Measurements from ENCODE around the gene TRAPPC3L.
A peak's percentile ranks its signal among the peaks of the same experiment; 100 is the strongest.

Gene TRAPPC3L

DNA sequence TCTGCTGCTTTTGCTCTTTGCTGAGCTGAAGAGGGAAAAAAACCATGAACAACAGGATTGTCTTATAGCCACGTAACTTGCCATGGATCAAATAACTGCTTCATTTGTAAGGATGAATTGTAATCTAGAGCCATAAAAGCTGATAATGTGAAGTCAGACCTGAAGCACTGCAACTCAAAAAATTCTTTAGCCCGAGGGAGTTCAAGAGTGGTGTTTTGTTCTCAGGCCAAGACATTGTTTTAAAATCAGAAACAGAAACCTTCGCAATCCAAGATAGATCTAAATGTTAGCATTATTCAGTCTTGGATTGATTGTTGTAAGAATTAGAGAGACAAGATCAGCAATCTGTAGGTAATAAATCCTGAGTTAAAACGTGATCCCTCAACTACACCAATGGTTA, at the start of gene TRAPPC3L:
TRAPPC3L (minus strand) TSS at position 34 of the 400 bp plus-strand sequence. CDS start 170 bp downstream, outside the sequence.
- H3K9ac ChIP-seq (ENCODE audit: low read length), result no peak within 1 kb of the TSS

DNA sequence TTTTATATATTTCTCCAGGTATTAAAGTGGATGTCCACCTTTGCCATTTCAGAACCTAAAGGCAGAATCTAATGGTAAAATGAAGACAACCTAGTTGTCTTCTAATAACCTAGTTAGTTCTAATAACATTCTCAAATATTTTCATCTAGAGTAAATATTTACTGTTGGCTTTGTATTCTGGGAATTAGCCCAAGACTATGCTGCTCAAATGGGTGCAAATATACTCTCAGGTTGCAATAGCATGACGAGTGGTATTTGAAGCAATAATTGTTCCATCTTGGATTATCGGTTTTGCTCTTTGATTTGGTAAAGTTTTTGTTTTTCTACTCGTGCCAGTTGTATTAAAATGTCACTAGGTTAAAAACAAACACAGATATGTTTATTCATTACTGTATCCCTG, 49.8 kb upstream of the TRAPPC3L start:
- Histone ChIP-seq H3K27me3 (ENCODE audit: control insufficient read depth, insufficient read depth, low read length) (no peaks in the 10 kb centered on the region), H3K27ac (ENCODE audit: low read depth, low read length) (no peak overlapping the region), H3K9ac (ENCODE audit: low read length) (no peak overlapping the region), H3K4me1 (ENCODE audit: control insufficient read depth, insufficient read depth, low read length) (no peaks in the 10 kb centered on the region), H3K9me3 (ENCODE audit: control insufficient read depth, insufficient read depth, low read depth, low read length) (no peaks in the 10 kb centered on the region), H3K36me3 (ENCODE audit: control insufficient read depth, insufficient read depth, low read length) (peaks cover 39% of the 10 kb centered on the region), H3K4me3 (ENCODE audit: low read depth, low read length) (no peak overlapping the region)

More for the DNA sequence above, at the start of gene TRAPPC3L:
- Histone ChIP-seq H3K36me3 (ENCODE audit: control insufficient read depth, insufficient read depth, low read length) (no peaks in the 10 kb centered on the region), H3K4me3 (ENCODE audit: low read depth, low read length) (no peak within 1 kb of the TSS), H3K9me3 (ENCODE audit: control insufficient read depth, insufficient read depth, low read depth, low read length) (no peaks in the 10 kb centered on the region), H3K27me3 (ENCODE audit: control insufficient read depth, insufficient read depth, low read length) (no peaks in the 10 kb centered on the region), H3K27ac (ENCODE audit: low read depth, low read length) (no peak within 1 kb of the TSS), H3K4me1 (ENCODE audit: control insufficient read depth, insufficient read depth, low read length) (no peaks in the 10 kb centered on the region)

DNA sequence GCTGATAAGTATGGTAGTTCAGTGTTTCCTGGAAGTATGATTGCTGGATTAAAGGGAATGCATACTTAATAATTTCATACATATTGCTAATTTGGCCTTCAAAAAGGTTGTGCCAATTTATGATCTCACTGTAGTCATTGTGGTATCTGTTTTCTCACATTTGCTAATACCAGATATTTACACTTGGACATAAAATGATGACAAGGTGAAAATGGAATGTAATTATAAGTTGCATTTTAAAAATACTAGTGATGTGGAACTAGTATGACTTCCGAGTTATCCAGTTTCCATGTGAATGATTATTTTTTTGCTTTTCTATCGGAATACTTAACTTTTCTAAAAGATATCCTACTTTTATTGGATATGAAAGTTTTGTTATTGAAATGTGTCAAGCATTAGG, 41.3 kb upstream of the TRAPPC3L start:
- Histone ChIP-seq H3K4me1 (ENCODE audit: control insufficient read depth, insufficient read depth, low read length) (no peaks in the 10 kb centered on the region), H3K27ac (ENCODE audit: low read depth, low read length) (no peak overlapping the region), H3K4me3 (ENCODE audit: low read depth, low read length) (no peak overlapping the region), H3K36me3 (ENCODE audit: control insufficient read depth, insufficient read depth, low read length) (peaks cover 58% of the 10 kb centered on the region), H3K9ac (ENCODE audit: low read length) (no peak overlapping the region), H3K27me3 (ENCODE audit: control insufficient read depth, insufficient read depth, low read length) (no peaks in the 10 kb centered on the region), H3K9me3 (ENCODE audit: control insufficient read depth, insufficient read depth, low read depth, low read length) (no peaks in the 10 kb centered on the region)

GRCh38 chr6:116586276-116586675, 40.8 kb upstream of the TRAPPC3L start:
- Histone ChIP-seq H3K36me3 (ENCODE audit: control insufficient read depth, insufficient read depth, low read length) (peaks cover 58% of the 10 kb centered on the region), H3K4me1 (ENCODE audit: control insufficient read depth, insufficient read depth, low read length) (no peaks in the 10 kb centered on the region), H3K27me3 (ENCODE audit: control insufficient read depth, insufficient read depth, low read length) (no peaks in the 10 kb centered on the region), H3K9me3 (ENCODE audit: control insufficient read depth, insufficient read depth, low read depth, low read length) (no peaks in the 10 kb centered on the region), H3K4me3 (ENCODE audit: low read depth, low read length) (no peak overlapping the region), H3K27ac (ENCODE audit: low read depth, low read length) (no peak overlapping the region), H3K9ac (ENCODE audit: low read length) (no peak overlapping the region)

DNA sequence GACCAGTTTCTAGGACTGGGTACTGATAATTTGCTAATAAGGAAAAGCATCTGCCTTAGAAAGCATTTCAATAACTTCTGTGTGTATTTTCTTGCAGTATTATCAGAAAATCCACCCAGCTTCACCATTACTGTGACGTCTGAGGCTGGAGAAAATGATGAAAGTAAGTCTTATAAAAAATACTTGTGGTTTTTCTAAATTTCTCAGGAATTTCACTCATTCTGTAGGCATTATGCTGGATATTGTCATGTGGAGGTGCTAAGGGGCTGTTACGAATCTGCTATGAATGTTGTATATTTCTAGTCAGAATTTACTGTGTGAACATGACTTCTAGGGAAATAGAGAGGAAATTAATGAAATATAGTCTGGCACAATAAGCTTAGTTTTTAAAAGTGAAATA, 34.7 kb upstream of the TRAPPC3L start:
- no peaks in the 10 kb centered on the region for H3K27me3 ChIP-seq (ENCODE audit: control insufficient read depth, insufficient read depth, low read length)
- no peak overlapping the region for H3K9ac ChIP-seq (ENCODE audit: low read length)
- H3K9me3 ChIP-seq (ENCODE audit: control insufficient read depth, insufficient read depth, low read depth, low read length), result no peaks in the 10 kb centered on the region
- H3K27ac ChIP-seq (ENCODE audit: low read depth, low read length), result no peak overlapping the region
- H3K4me1 ChIP-seq (ENCODE audit: control insufficient read depth, insufficient read depth, low read length), result no peaks in the 10 kb centered on the region
- H3K36me3 ChIP-seq (ENCODE audit: control insufficient read depth, insufficient read depth, low read length), result peaks cover 34% of the 10 kb centered on the region
- H3K4me3 ChIP-seq (ENCODE audit: low read depth, low read length), result no peak overlapping the region

- H3K4me1 ChIP-seq (ENCODE audit: control insufficient read depth, insufficient read depth, low read length), result no peaks in the 10 kb centered on the region
- no peak overlapping the region for H3K27ac ChIP-seq (ENCODE audit: low read depth, low read length)
- no peaks in the 10 kb centered on the region for H3K9me3 ChIP-seq (ENCODE audit: control insufficient read depth, insufficient read depth, low read depth, low read length)
- H3K36me3 ChIP-seq (ENCODE audit: control insufficient read depth, insufficient read depth, low read length), result peaks cover 23% of the 10 kb centered on the region
- H3K4me3 ChIP-seq (ENCODE audit: low read depth, low read length), result no peak overlapping the region
- no peaks in the 10 kb centered on the region for H3K27me3 ChIP-seq (ENCODE audit: control insufficient read depth, insufficient read depth, low read length)
- no peak overlapping the region for H3K9ac ChIP-seq (ENCODE audit: low read length)
Observed at GRCh38 chr6:116579143-116579542, 33.7 kb upstream of the TRAPPC3L start.

DNA sequence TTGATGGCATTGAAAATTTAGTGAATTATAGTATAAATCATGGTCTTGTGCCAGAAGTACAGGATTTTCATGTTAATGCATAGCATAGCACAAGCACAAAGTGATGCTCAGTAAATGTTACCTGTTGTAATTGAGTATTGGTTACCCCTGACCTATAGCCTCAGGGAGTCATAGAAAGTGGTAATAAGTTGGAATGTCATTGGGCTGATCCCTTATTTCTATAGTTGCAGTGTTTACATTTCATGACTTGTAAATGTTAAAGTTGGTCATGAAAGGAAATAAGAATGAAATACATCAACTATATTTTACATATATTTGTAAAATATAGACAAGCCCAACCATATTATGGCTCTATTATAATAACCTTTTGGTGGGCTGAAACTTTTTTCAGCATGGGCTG, 32.9 kb upstream of the TRAPPC3L start:
- Histone ChIP-seq H3K27ac (ENCODE audit: low read depth, low read length) (no peak overlapping the region), H3K36me3 (ENCODE audit: control insufficient read depth, insufficient read depth, low read length) (peaks cover 20% of the 10 kb centered on the region), H3K4me1 (ENCODE audit: control insufficient read depth, insufficient read depth, low read length) (no peaks in the 10 kb centered on the region), H3K4me3 (ENCODE audit: low read depth, low read length) (no peak overlapping the region), H3K9ac (ENCODE audit: low read length) (no peak overlapping the region), H3K27me3 (ENCODE audit: control insufficient read depth, insufficient read depth, low read length) (no peaks in the 10 kb centered on the region), H3K9me3 (ENCODE audit: control insufficient read depth, insufficient read depth, low read depth, low read length) (no peaks in the 10 kb centered on the region)

DNA sequence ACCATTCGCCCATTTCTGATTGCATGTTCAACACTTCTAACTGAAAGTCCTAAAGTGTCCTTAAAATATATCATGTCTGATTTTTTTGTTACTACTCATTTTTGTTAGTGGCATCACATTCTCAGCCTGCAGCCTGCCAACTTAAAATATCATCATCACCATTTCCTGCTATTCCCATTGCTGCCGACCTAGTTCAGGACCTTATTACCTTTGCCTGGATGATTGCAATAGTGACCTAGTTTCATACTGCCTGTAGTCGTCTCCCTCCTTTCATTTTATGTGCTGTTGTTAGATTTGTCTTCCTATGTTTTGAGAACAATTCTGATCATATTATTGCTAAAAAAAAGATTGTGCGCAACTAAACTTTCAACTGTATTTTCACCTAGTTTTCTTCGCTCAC, 32.0 kb upstream of the TRAPPC3L start:
- Histone ChIP-seq H3K36me3 (ENCODE audit: control insufficient read depth, insufficient read depth, low read length) (peaks cover 14% of the 10 kb centered on the region), H3K27ac (ENCODE audit: low read depth, low read length) (no peak overlapping the region), H3K9ac (ENCODE audit: low read length) (no peak overlapping the region), H3K9me3 (ENCODE audit: control insufficient read depth, insufficient read depth, low read depth, low read length) (no peaks in the 10 kb centered on the region), H3K4me1 (ENCODE audit: control insufficient read depth, insufficient read depth, low read length) (0 out of 2 replicates have a peak, but pooled peaks cover 3% of the 10 kb centered on the region), H3K4me3 (ENCODE audit: low read depth, low read length) (no peak overlapping the region), H3K27me3 (ENCODE audit: control insufficient read depth, insufficient read depth, low read length) (no peaks in the 10 kb centered on the region)

DNA sequence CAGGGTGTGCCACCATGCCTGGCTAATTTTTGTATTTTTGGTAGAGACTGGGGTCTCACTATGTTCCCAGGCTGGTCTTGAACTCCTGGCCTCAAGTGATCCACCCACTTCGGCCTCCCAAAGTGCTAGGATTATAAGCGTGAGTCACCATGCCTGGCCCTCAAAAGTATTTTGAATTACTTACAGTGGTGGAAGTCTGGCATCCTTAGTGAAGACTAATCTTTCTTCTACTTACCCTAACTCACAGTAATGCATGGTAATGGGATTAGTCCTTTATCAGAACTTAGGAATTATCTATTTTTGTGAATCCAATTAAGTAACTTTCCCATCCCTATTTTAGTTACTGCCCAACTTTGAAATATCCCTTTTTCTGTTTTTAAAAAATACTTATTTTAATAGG, 29.7 kb upstream of the TRAPPC3L start:
- H3K4me1 ChIP-seq (ENCODE audit: control insufficient read depth, insufficient read depth, low read length), result 0 out of 2 replicates have a peak, but pooled peaks cover 3% of the 10 kb centered on the region
- H3K27ac ChIP-seq (ENCODE audit: low read depth, low read length), result no peak overlapping the region
- H3K9ac ChIP-seq (ENCODE audit: low read length), result no peak overlapping the region
- H3K36me3 ChIP-seq (ENCODE audit: control insufficient read depth, insufficient read depth, low read length), result peaks cover 8% of the 10 kb centered on the region
- no peaks in the 10 kb centered on the region for H3K9me3 ChIP-seq (ENCODE audit: control insufficient read depth, insufficient read depth, low read depth, low read length)
- H3K27me3 ChIP-seq (ENCODE audit: control insufficient read depth, insufficient read depth, low read length), result no peaks in the 10 kb centered on the region
- no peak overlapping the region for H3K4me3 ChIP-seq (ENCODE audit: low read depth, low read length)

GRCh38 chr6:116572162-116572561, 26.7 kb upstream of the TRAPPC3L start:
- peak overlapping the region; percentile 81 for H3K4me3 ChIP-seq (ENCODE audit: low read depth, low read length)
- H3K4me1 ChIP-seq (ENCODE audit: control insufficient read depth, insufficient read depth, low read length), result 0 out of 2 replicates have a peak, but pooled peaks cover 3% of the 10 kb centered on the region
- peak overlapping the region; percentile 86 for H3K9ac ChIP-seq (ENCODE audit: low read length)
- peaks cover 8% of the 10 kb centered on the region for H3K36me3 ChIP-seq (ENCODE audit: control insufficient read depth, insufficient read depth, low read length)
- H3K9me3 ChIP-seq (ENCODE audit: control insufficient read depth, insufficient read depth, low read depth, low read length), result no peaks in the 10 kb centered on the region
- H3K27ac ChIP-seq (ENCODE audit: low read depth, low read length), result peak overlapping the region; percentile 16; the same call in 1 of the 2 replicates
- H3K27me3 ChIP-seq (ENCODE audit: control insufficient read depth, insufficient read depth, low read length), result no peaks in the 10 kb centered on the region

DNA sequence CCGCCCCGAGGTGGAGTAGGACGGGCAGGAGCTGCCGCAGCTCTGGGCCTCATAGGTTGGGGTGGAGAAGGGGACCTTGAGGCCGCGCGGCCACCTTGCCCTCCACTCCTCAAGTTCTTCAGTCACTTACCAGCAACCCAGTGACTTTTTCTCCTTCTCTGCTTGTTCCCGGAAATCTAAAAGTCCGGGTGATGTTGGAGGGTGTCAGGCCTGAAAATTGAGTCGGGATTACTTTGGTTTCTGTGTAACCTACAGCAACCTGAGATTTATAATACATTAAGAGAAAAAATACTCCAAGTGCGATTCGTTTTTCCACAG, 26.2 kb upstream of the TRAPPC3L start:
- peak overlapping the region; percentile 86 for H3K9ac ChIP-seq (ENCODE audit: low read length)
- H3K9me3 ChIP-seq (ENCODE audit: control insufficient read depth, insufficient read depth, low read depth, low read length), result no peaks in the 10 kb centered on the region
- peaks cover 5% of the 10 kb centered on the region for H3K36me3 ChIP-seq (ENCODE audit: control insufficient read depth, insufficient read depth, low read length)
- peak overlapping the region; percentile 81 for H3K4me3 ChIP-seq (ENCODE audit: low read depth, low read length)
- peak overlapping the region; percentile 16; the same call in 1 of the 2 replicates for H3K27ac ChIP-seq (ENCODE audit: low read depth, low read length)
- H3K4me1 ChIP-seq (ENCODE audit: control insufficient read depth, insufficient read depth, low read length), result 0 out of 2 replicates have a peak, but pooled peaks cover 3% of the 10 kb centered on the region
- H3K27me3 ChIP-seq (ENCODE audit: control insufficient read depth, insufficient read depth, low read length), result no peaks in the 10 kb centered on the region
